Stimulated activated naive CD4-positive, alpha-beta T cell (primary cell): ENCODE data around the gene EFL1.
A peak's percentile ranks its signal among the peaks of the same experiment; 100 is the strongest.

Experiments
- DNase-seq, 6 experiments: peaks; one replicate each; lab custom pipeline; 2025; lab: John Stamatoyannopoulos, UW

EFL1 gene

GRCh38 chr15:82159922-82160321 is 102.6 kb downstream of the EFL1 start:
- DNase-seq, result no peak

DNA sequence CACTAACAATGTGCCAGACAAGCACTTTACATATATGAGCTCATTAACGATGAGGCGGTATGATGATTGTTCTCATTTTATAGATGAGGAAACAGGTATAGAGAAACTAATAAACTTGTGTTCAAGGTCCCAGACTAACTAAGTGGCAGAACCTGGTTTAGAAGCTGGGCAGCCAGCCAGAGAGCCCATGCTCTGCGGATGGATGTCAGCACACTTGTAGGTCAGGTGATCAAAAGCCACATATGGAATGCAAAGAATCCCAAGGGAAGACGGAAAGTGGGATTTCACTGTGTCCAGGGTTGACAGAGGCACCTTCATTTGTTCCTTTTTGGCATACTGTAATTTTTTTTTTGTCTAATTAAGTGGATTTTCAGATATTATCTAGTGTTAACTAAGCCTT is 103.7 kb downstream of the EFL1 start:
- no peak for DNase-seq

- DNase-seq, result no peak
Observed at GRCh38 chr15:82150645-82151044, 111.9 kb downstream of the EFL1 start.

GRCh38 chr15:82146990-82147461 is 115.5 kb downstream of the EFL1 start:
- DNase-seq, result no peak

DNA sequence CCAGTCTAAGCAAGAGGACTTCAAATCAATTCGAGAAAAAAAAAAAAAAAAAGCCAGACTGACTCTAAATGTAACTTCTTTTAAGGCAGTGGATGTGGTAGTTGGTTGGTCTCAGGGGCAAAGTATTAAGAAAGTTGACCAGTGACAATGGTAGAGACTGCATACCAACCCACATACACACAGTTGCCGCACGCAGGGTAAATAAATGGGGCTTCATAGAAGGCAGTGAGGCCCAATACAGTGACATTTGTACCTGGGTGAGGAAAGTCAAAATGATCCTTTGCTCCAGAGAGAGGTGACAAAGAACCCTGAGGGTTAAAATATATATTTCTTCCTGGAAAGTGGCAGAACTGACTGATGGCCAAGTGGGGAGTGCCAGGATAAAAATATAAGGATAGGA is 116.0 kb downstream of the EFL1 start:
- no peak for DNase-seq

DNA sequence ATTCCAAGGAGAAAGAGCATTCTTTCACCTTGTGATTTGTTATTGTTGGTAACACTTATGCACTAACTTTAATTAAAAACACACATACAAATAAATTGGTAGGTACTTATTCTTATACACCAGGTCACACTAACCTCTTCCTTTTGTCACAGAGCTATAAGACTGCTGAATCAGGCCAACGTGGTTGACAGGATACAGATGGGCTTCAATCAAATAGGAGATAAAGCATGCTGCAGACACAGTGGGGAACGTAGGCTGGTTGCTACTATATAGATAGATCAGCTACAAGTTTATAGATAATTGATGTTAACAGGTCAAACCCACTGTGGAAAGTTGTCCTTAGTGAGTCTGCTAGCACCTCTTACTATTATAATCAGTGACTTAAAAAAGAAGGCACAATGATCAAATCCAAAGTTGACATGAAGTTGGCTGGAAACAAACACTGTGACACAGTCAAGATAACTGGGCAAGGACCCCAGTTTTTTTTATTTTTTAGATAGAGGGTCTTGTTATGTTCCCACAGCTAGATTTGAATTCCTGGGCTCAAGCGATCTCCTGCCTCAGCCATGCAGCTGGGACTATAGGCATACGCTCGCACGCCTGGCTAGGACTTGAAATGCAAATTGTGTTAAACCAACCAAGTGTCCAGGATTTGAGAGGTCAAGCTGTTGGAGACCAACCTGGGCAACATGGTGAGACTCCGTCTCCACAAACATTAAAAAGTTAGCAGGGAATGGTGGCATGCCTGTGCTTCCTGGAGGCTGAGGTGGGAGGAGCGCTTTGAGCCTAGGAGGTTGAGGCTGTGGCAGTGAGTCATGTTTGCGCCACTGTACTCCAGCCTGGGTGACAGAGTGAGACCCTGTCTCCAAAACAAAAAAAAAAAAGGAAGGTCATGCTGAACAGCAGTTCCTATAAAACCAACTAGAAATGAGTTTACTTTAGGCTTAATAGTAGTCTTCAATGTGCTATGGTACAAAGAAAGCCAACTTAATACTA is 118.8 kb downstream of the EFL1 start:
- DNase-seq, result no peak

- DNase-seq, result no peak
Observed at GRCh38 chr15:82140886-82141285, 121.6 kb downstream of the EFL1 start.

GRCh38 chr15:82139823-82140268 is 122.7 kb downstream of the EFL1 start:
- peak in 2 of 6 experiments; percentile 25 to 37 for DNase-seq

- no peak for DNase-seq
Observed at GRCh38 chr15:82138306-82138705, 124.2 kb downstream of the EFL1 start.

- DNase-seq, result no peak
Observed at GRCh38 chr15:82137261-82137660, 125.3 kb downstream of the EFL1 start.

- no peak for DNase-seq
Observed at GRCh38 chr15:82136120-82136519, 126.4 kb downstream of the EFL1 start.

GRCh38 chr15:82135638-82136037 is 126.9 kb downstream of the EFL1 start:
- no peak for DNase-seq

DNA sequence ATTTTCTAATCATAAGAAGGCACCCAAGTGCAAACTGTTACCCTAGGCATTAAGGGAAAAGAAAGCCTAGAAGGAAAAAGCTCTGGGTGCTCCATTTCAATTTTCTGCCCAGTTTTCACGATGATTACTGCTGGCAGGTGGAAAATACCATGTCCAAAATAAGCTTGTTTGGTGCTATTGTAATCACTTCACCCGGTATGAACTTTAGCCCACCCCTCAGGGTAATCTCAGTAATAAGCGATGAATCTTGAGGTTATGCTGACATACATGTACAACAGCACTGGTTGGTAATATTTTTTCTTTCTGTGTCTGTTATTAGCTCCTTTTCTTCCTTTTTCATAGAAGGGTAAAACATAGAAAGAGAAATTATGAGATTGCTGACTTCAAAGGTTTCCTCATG is 128.1 kb downstream of the EFL1 start:
- DNase-seq, result no peak

DNA sequence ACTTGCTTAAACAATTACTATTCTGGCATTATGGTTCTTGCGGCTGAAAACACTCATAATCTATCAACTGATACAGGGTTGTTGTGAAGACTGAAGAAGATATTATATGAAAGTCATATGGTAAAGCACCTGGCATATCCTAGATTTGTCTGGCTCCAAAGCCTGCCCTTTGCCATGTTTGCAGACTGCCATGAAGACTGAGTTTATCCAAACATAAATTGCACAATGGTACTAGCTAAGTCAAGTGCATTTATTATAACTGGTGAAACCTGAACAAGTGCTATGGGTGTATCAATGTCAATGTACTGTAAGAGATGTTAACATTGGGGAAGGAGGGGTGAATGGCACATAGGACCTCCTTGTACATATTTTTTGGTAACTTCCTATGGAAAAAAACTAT is 129.3 kb downstream of the EFL1 start:
- DNase-seq, result no peak

- no peak for DNase-seq
Observed at GRCh38 chr15:82132742-82133141, 129.8 kb downstream of the EFL1 start.

DNA sequence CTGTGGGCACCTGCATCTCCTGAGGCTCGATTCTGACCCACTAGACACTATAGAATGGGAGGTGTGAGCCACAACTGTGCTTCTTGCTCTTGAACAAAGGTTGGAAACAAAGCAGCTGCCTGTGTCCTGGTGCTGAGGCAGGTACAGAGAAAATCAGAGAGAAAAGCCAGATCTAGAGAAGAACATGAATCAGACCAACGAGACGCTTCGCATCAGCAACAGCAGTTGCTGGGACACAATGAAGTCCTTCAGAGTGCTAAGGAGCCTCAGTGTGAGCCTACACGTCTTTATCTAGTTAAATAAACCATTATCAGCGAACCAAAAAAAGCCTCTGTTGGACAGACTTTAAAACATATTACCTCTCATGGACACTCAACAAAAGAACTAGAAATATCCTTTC is 130.4 kb downstream of the EFL1 start:
- DNase-seq, result no peak

DNA sequence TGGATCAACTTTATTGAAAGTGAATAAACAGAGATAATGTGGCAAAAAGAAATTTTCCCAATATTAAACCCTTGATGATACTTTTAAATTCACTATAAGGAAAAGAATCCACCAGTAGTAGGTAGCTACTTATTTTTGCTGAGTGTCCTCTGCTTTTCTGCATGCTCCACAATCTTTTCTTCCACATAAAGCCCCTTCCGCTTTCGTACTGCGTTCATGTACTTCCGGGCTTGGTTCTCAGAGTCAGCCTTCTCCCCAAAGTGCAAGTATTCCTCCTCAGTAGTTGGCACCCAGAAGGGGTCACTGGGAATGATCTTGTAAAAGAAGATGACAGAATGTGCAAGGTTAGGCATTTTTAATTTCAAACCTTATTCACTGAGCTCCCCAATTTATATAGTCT is 132.3 kb downstream of the EFL1 start:
- DNase-seq, result no peak

- DNase-seq, result no peak
Observed at GRCh38 chr15:82129761-82130160, 132.8 kb downstream of the EFL1 start.

GRCh38 chr15:82129149-82129692 is 133.3 kb downstream of the EFL1 start:
- no peak for DNase-seq

GRCh38 chr15:82128401-82129148 is 134.0 kb downstream of the EFL1 start:
- DNase-seq, result no peak

DNA sequence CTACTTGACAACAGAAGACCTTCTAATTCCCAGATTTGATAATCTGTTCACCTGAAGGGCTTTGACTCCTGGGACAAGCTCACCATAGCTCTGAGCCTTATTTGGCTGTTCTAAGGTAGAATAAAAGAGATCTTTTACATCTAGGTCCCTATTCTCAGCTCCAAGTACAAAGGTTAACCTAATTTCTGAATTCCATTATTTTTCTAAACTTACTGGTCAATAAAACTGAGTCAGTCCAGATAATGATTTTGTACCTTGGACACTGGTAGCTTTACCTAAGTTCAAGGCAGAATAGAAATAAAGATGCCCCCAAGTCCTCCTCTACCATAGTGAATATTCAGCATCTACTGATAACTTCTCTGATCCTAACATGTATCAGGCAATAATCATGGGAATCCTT is 135.0 kb downstream of the EFL1 start:
- DNase-seq, result no peak

- no peak for DNase-seq
Observed at GRCh38 chr15:82126346-82126745, 136.2 kb downstream of the EFL1 start.
